Superior temporal gyrus (tissue), 1 donor: ENCODE measurements around the gene SPTBN1.

Source experiments
- DNase-seq: peaks from one replicate; pipeline ENCODE4 v3.0.0-alpha.2; 2016; ENCODE audit errors: extremely low spot score

The SPTBN1 gene

DNA sequence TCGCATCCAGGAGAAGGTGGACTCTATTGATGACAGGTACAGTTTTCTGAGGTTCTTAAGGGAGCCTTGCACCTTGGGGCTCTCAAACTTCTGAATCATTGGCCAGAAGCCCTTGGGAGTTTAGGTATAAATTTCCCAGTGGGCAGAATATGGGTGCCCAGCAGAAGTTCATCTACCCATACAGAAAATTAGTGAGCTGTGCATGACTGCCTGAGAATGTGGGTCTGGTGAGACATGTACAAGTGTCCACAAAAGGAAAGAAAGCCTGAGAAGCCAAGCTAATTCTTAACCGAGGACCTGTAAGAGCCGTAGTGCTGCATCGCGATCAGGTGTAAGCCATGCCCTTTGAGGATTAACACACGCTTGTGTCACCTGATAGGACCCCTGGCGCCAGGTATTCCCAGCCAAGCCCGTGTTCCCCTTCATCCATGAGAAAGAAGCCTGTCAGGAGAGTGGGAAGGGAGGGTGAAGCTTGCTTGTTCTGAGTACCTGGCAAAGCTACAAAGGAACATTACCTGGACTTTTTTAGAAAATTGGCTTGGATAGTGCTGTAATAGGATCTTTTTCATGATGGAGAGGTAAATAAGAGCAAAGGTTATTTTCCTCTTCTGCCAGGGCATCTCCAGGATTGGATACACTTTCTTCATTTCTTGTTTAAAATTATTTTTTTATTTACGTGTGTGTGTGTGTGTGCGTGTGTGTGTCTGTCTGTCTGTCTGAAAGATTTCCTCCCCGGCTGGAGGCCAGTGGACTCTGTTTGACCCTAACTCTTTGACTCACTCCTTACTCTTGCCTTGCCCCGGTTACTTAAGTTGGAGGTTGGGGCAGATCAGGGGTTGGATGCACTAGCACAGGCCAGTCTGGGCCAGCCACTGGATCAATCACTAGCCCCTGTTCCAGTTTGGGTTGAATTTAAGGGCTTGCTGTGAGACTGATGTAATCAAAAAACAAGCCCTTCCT is 176.9 kb downstream of the SPTBN1 start:
- no peak for DNase-seq

DNA sequence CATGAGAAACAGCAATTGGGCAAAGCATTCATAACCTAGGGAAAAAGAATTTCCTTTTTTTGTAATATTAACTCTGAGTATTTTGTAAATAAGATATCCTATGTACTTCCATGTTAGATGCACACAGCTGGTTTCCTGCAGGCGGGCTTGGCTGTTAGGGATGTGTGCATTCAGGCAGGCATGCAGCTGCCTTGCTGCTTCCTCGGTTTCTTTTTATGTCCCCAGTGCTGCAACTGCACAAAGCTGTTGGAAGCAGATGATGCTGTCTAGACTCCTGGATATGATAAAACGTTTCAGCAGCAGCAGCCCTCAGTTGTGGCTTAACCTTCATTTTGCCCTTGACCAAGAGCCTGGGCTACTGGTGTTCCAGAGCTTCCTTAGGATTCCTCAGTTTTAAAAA is 177.9 kb downstream of the SPTBN1 start:
- no peak for DNase-seq

DNA sequence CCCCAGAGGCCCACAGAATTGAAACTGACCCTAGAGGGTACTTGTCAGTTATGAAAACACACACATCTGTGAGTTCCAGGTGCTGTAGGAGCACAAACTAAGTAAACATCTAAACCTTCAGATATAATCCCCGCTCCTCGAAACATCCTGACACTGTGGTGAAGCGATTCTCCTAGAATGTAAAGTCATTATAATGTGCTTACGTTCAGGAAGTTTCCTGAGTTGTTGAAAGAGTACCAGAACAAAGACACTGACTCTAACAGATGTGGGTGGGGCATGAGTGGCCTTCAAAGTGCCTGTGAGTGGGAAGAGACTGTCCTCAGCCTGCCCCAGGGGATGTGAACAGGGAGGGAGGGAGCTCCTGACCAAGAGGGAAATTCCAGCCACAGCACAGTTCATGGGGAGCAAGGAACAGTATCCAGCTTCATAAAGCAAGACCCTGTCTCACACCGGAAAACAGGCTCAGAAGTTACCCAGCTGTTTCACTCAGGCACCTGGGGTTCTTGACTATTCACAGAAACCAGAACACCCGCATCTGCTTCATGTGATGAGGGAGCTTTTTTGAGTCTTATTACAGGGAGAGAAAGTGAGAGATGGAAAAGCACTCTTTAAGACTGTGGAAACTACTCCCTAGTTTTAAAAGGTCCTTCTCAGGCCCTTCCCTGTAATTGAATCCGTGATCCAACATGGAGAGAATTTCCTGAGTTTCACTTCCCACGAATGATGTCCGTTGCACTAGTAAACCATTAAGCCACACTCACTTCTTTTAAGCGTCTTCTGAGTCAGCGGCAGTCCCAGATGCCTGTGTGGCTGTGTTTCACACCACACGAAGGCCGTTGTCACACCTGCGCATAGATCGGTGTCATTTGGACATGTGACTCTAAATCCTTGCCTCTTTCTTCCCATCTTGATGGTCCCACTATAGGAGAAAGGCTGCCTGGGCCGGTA is 178.7 kb downstream of the SPTBN1 start:
- DNase-seq = no peak

DNA sequence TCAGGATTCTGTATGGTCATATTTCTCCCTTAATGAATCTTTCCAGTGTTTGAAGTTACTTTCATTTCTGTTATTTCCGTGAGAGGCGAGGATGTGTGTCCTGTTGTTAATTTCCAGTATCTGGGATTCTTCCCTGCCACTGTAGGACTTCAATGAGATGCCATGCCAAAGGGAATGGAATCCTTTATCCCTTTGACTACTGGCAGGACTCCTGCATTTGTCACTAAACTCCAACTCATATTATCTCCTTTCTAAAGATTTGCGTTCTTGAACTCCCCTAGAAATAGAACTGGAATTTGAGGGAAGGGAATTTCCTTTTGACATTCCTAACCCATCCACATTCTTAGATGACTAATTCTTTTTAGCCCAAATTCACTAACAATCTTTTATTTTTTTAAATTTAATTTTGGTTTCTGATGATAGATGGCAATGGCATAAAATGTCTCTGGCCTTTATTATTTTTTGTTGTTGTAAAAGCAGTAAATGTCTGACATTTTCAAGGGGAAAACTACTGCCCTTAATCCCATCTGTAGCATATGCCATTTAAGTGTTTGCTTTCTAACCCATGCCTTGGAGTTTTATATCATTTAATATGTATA is 179.5 kb downstream of the SPTBN1 start:
- DNase-seq = no peak

DNA sequence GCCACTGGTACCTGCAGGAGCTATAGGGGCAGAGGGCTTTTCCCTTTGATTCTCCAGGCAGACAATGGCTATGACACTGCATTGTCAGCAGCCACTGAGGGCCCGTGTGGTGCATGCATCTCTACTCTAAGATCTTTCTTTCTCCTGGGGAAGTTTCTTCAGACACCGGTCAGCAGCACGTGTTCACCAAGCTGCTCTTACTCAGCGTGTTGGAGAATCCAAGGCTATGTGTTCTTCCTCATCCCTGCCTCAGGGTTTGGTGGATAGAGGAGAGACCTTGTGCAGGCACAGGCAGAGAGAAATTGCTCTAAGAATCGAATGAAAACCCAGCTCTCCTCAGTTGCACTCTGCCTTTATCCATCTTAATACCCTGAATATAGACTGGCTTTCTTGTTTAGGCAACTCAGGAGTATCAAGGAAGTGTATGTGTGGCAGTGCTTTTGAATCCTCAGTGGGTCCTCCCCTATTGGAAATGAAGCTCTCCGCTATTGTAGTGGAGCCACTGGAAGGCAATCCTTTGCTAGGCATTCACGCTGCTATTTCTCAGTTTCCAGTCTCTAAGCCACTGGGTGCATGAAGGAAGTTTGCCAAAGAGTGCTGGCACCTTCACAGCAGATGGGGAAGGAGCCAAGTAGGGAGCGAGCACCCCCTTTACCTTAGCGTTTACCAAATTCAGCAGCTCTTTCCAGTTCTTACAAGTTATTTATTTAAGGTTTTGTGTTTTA is 180.4 kb downstream of the SPTBN1 start:
- DNase-seq = no peak

DNA sequence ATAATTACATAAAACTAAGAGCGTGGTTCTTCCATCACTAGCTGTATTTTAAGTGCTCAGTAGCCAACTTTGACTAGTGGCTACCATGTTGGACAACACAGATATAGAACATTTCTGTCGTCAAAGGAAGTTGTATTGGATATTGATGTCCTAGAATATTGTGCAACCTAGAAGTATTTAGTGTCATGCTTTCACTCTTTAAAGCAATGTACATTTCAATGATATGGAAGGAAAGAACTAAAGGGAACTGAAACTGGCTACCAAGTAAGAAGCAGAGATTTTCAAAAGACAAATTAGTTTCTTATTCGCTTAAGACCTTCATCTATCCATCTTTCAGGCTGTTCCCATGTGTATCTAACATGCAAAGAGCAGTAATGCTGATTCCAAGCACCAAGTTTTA is 182.0 kb downstream of the SPTBN1 start:
- DNase-seq = no peak

DNA sequence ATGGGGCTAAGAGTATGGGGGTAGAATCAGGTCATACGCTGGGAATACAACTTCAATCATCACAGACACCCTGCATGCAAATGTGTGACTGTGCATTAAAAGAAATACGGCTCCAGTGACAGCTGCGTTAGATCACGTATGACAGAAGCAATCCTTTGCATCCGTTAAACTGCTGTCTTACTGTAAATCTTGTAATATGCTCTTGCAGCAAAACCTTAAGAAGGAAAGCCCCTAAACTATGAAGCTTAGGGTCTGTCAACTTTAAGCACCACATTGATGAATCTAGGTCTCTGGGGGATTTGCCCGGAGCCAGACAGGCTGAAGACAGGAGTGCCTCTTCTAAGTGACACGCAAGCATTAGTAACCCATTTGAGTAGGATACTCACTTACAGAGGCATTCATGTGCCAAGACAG is 182.7 kb downstream of the SPTBN1 start:
- no peak for DNase-seq

DNA sequence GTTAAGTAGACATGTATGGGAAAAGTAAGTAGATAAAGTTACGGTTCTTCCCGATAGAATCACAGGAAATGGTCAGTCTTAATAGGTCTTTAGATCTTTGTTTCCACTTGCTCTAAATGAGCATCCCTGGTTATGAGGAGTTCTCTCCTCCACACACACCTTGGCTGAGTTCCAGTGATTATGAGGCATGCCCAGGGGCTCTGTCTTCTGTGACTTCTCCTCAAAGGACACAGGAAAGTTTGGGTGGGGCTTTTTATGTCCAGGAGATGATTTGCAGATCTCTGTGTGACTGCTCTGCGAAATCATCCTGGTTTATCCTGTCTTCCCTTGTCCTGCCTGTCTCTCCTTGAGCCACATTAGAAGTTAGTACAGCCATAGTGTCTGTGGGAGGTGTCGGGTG is 183.5 kb downstream of the SPTBN1 start:
- no peak for DNase-seq

DNA sequence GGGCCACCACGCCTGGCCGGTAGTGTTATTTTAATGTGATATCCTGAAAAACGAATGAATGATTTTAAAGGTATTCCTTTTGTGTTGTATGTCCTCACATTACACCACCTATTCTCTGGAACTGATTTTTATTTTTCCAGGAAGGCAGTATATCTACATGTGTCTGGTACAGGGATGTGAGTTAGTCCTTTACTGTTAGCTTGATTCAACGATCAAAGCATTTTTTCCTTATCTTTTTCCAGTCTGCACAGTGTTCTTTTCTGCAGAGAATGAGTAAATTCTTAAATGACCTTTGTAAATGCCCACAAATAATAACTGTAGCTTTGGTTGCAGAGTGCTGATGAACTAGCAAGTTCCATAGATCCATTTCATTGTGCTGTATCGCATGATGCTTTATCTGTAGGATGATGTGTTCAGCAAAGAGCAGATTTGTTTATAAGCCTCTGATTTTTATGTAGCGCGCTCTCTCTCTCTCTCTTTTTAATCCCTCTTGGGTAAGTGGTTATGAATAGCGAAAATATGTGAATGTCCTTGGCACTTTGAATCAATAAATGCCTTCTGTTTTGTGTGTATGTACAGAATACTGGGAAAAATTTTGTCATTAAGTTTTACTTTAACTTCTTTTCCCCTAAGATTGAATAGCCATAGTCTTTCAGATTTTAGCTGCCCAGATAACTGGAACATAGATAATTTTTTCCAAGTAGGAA is 184.9 kb downstream of the SPTBN1 start:
- no peak for DNase-seq

DNA sequence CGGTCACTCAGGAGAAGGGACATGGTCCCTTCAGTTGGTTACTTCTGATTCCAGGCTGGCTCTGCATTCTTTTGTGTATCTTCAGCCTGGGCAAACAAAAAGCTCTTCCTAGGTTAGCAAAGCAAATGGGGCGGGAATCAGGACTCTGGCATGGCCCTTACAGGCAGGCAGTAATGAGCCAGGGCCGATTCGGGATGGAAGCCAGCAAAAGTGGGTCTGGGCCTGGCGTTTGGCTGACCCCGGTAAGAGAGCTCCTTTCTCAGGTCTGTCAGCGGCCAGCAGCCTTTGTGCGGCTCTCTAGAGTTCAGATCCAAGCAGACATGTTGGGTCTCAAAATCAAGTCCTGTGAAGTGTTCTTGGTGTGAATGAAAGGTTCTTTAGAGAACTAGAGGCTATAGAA is 185.9 kb downstream of the SPTBN1 start:
- DNase-seq = no peak

DNA sequence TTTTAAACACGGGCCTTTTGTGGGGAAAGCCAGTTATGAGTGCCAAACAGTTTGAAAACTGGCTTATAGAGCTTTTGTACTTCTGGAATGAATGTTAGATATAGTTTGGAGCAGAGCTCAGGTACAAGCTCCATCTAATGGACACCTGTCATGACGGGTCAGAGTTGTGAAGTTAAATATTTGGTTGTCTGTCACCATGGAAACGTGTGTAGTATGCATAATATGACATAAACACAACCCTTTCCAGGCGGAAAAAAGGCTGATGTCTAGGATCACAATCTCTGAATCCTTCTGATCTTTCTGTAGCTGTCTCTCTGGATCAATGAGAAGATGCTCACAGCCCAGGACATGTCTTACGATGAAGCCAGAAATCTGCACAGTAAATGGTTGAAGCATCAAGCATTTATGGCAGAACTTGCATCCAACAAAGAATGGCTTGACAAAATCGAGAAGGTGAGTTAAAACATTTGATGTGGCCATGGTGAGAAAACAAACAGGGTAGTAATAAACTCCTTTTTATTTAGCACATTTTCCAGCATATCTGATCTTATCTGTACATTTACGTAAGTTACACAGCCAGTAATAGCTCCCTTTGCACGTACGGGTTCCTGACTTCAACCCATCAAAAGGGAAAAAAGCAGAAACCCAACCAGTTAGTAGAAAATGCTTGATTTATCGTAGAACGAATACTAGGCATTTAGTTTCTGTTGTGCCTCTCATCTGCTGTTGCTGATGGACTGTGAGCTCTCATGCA is 186.7 kb downstream of the SPTBN1 start:
- peak; percentile 36 for DNase-seq

DNA sequence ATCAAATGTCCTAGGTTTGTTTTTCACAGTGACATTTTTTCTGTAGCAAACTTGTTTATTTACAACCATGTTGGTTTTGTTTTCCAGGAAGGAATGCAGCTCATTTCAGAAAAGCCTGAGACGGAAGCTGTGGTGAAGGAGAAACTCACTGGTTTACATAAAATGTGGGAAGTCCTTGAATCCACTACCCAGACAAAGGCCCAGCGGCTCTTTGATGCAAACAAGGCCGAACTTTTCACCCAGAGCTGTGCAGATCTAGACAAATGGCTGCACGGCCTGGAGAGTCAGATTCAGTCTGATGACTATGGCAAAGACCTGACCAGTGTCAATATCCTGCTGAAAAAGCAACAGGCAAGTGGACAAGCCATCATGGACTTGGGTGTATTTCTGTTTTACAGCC is 188.1 kb downstream of the SPTBN1 start:
- no peak for DNase-seq

DNA sequence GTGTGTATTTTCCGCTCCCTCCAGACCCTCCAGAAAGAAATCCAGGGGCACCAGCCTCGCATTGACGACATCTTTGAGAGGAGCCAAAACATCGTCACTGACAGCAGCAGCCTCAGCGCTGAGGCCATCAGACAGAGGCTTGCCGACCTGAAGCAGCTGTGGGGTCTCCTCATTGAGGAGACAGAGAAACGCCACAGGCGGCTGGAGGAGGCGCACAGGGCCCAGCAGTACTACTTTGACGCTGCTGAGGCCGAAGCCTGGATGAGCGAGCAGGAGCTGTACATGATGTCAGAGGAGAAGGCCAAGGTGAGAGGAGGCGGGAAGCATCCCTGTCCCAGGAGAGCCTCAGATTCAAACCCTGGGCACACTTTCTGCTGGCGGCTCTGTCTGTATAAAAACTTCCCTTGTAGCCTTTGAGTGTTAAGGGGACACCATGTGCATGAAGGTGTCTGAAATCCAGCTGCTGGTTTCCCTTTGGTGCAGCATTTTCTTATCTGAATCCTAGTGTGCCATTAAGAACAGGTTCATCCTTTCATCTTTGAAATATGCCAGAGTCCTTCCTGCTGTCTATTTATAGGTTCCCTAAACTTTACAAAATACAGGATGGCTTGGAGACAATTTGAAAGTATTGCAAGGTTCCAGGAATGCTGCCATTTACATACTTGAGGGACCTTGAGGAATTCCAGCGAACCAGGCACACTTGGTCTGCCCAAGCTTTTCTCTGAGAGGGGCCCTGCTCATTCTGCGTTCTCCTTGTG is 190.2 kb downstream of the SPTBN1 start:
- no peak for DNase-seq

DNA sequence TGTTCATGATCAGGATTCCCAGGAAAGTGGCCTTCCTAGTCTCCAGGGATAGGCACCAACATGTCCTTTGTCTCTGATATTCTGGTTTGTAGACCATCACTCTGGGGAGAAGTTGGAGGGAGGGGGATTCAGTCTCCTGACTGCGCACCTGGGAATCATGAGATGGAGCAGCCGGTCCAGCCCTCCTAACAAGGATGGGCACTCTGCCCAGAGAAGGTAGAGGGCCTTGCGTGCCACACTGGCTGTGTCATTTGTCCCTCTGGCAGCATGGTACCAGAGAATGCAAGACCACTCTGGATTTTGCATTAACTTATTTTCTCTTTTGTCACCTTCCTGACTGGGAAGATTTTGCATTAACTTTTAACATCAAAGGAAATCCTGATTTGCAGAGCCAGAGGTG is 192.1 kb downstream of the SPTBN1 start:
- no peak for DNase-seq

DNA sequence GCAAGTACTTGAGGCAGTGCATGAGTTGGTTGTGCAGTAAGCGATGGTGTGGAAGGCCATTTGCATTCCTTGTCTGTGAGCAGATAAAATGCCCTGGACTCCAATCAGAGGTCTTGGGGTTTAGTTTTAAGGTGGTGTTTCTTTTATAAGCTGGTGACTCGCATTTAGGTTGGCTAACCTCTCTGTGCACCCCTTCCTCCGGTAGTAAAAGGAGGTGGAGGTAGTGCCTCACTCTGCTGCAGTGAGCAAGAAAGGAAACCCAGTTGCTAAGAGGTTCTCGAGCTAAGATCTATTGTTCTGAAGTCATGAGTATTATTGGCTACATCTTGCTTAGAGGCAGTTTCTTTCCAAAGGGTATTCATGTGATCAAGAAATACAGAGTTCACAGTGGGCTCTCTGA is 193.1 kb downstream of the SPTBN1 start:
- no peak for DNase-seq

DNA sequence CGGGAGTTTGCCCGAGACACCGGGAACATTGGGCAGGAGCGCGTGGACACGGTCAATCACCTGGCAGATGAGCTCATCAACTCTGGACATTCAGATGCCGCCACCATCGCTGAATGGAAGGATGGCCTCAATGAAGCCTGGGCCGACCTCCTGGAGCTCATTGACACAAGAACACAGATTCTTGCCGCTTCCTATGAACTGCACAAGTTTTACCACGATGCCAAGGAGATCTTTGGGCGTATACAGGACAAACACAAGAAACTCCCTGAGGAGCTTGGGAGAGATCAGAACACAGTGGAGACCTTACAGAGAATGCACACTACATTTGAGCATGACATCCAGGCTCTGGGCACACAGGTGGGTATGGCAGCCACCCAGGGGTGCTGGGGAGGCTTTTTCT is 193.5 kb downstream of the SPTBN1 start:
- DNase-seq = no peak

DNA sequence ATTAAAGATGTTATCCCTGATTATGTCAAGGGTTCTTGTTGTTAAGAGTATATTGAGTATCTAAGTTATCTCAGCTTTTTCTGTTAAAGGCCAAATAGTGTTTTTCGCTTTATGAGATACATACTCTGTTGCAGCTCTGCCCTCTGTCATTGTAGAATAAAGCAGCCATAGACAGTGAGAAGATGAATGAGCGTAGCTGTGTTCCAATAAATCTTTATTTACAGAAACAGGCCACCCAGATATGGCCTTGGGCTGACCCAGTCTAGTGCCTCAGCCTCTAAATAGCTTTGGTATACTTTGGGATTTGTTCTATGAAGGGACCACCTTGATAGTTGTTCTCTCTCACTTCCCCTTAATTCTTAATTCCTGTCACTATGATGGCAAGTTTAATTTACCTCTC is 194.5 kb downstream of the SPTBN1 start:
- no peak for DNase-seq

DNA sequence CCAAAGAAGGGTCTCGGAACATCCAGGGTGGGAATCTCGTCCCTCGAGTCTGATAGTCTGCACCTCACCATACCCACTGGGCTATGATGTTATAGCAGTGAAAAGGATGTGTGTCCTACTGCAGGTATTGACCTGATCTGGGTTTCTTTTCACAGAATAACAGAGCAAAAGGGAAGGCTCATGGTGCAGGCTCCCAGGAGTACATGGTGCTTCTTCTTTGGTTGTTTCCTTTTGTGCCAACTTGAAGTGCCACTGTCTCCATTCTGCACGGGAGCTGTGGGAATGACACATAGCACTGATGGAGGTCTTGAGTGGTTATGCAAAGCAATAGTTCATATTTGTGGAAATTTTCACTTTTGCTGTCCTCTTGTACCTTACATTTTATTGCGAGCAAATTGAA is 195.2 kb downstream of the SPTBN1 start:
- DNase-seq = no peak

DNA sequence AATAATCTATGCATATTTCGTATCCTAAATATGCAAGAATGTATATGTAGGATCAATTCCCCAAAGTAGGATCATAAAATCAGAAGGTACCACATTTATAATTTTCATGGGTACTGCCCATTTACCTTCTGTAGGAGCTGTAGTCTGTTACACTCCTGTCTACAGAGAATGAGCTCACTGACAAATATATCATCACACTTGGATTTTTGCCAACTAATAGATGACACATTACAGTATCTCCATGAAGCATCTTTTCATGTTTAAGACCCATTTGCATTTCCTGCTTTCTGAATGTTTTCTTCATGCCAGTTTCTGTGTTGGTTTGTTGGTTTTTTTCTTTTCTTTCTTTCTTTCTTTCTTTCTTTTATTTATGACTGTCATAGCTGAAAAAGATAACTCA is 196.4 kb downstream of the SPTBN1 start:
- DNase-seq = no peak
